GM04504 (cell line): Measurements from ENCODE around the gene PARD3.

Source experiments
- DNase-seq: peaks from one replicate; pipeline ENCODE4 v3.0.0-alpha.2; 2012; ENCODE audit warnings: low read depth

The PARD3 gene

GRCh38 chr10:34153663-34154382 lies 661.3 kb downstream of the PARD3 start:
- DNase-seq: no peak

GRCh38 chr10:34152434-34152833 lies 662.7 kb downstream of the PARD3 start:
- no peak for DNase-seq

- DNase-seq: no peak
Measured at GRCh38 chr10:34151931-34152330, 663.2 kb downstream of the PARD3 start.

- no peak for DNase-seq
Measured at GRCh38 chr10:34151481-34151880, 663.6 kb downstream of the PARD3 start.

- no peak for DNase-seq
Measured at GRCh38 chr10:34150103-34150502, 665.0 kb downstream of the PARD3 start.

GRCh38 chr10:34148305-34148657 lies 666.8 kb downstream of the PARD3 start:
- DNase-seq: no peak

GRCh38 chr10:34147641-34148304 lies 667.3 kb downstream of the PARD3 start:
- no peak for DNase-seq

- DNase-seq: no peak
Measured at GRCh38 chr10:34145715-34146114, 669.4 kb downstream of the PARD3 start.

- DNase-seq: no peak
Measured at GRCh38 chr10:34143466-34143865, 671.6 kb downstream of the PARD3 start.

GRCh38 chr10:34141032-34141680 lies 673.9 kb downstream of the PARD3 start:
- no peak for DNase-seq

- no peak for DNase-seq
Measured at GRCh38 chr10:34139559-34139958, 675.5 kb downstream of the PARD3 start.

GRCh38 chr10:34137955-34138354 lies 677.1 kb downstream of the PARD3 start:
- DNase-seq: peak; percentile 58

GRCh38 chr10:34137201-34137600 lies 677.9 kb downstream of the PARD3 start:
- DNase-seq: no peak

GRCh38 chr10:34135515-34135914 lies 679.6 kb downstream of the PARD3 start:
- no peak for DNase-seq

- no peak for DNase-seq
Measured at GRCh38 chr10:34134602-34135001, 680.5 kb downstream of the PARD3 start.

- DNase-seq: no peak
Measured at GRCh38 chr10:34133406-34133805, 681.7 kb downstream of the PARD3 start.

GRCh38 chr10:34131152-34131551 lies 683.9 kb downstream of the PARD3 start:
- no peak for DNase-seq

GRCh38 chr10:34127676-34128075 lies 687.4 kb downstream of the PARD3 start:
- no peak for DNase-seq

GRCh38 chr10:34126371-34127151 lies 688.5 kb downstream of the PARD3 start:
- DNase-seq: no peak

- DNase-seq: no peak
Measured at GRCh38 chr10:34125702-34126101, 689.4 kb downstream of the PARD3 start.

GRCh38 chr10:34124522-34125035 lies 690.5 kb downstream of the PARD3 start:
- no peak for DNase-seq
